Astrocyte (in vitro differentiated cells and primary cell): ENCODE measurements around the gene ZNF587. TPM values are rescaled to one million over a fixed set of nuclear protein-coding genes. Genes with fewer than 3 reads are reported as not detected.
"Not testable (repeated sequence)": the region's sequence is repeated elsewhere in the genome, so short reads cannot be mapped to it uniquely, and the experiment has no call there.

ENCODE experiments used
- DNase-seq: peaks from one replicate; pipeline ENCODE4 v3.0.0-alpha.2; 2010; ENCODE audit warnings: low read depth
- FAIRE-seq: peaks from 2 replicates; lab custom pipeline; 2011; peaks lifted over from hg19 to GRCh38; lab: Jason Lieb, UNC
- H2AFZ ChIP-seq: 2 replicates; pipeline ENCODE4 v1.6.0; 2012; ENCODE audit warnings: low read depth, low read length, inconsistent platforms
- H3K27ac ChIP-seq: 2 replicates; pipeline ENCODE4 v1.5.1; 2011; ENCODE audit warnings: low read depth, low read length, inconsistent platforms
- H3K27me3 ChIP-seq: 2 replicates; pipeline ENCODE4 v1.6.0; 2011; ENCODE audit warnings: low read length, inconsistent platforms; ENCODE audit not compliant: insufficient read depth
- H3K36me3 ChIP-seq: 2 replicates; pipeline ENCODE4 v1.5.1; 2011; ENCODE audit warnings: low read length, inconsistent platforms; ENCODE audit not compliant: insufficient read depth
- H3K4me1 ChIP-seq: 2 replicates; pipeline ENCODE4 v1.5.1; 2011; ENCODE audit warnings: low read length, inconsistent platforms; ENCODE audit not compliant: insufficient read depth
- H3K4me2 ChIP-seq: 2 replicates; pipeline ENCODE4 v1.6.0; 2012; ENCODE audit warnings: low read length, inconsistent platforms
- H3K4me3 ChIP-seq: 2 replicates; pipeline ENCODE4 v1.5.1; 2011; ENCODE audit warnings: low read depth, mild to moderate bottlenecking, low read length, inconsistent platforms; ENCODE audit not compliant: insufficient read depth
- H3K79me2 ChIP-seq: 2 replicates; pipeline ENCODE4 v1.6.0; 2012; ENCODE audit warnings: mild to moderate bottlenecking, low read length, inconsistent platforms; ENCODE audit not compliant: insufficient read depth
- H3K9ac ChIP-seq: 2 replicates; pipeline ENCODE4 v1.6.0; 2012; ENCODE audit warnings: mild to moderate bottlenecking, low read length, inconsistent platforms
- H3K9me3 ChIP-seq: 2 replicates; pipeline ENCODE4 v1.5.1; 2012; ENCODE audit warnings: low read depth, mild to moderate bottlenecking, low read length, inconsistent platforms; ENCODE audit not compliant: insufficient read depth
- H4K20me1 ChIP-seq: 2 replicates; pipeline ENCODE4 v1.6.0; 2012; ENCODE audit warnings: low read length, inconsistent platforms; ENCODE audit not compliant: insufficient read depth
- H3K27ac Mint-ChIP-seq: one replicate; pipeline ENCODE4 v1.8.0; 2021; ENCODE audit warnings: mild to moderate bottlenecking, mixed read lengths; ENCODE audit not compliant: unreplicated experiment
- H3K27me3 Mint-ChIP-seq: one replicate; pipeline ENCODE4 v1.8.0; 2021; ENCODE audit warnings: low read depth, mixed read lengths; ENCODE audit not compliant: unreplicated experiment
- H3K36me3 Mint-ChIP-seq: one replicate; pipeline ENCODE4 v1.8.0; 2021; ENCODE audit warnings: low read depth, mixed read lengths; ENCODE audit not compliant: unreplicated experiment
- H3K4me1 Mint-ChIP-seq: one replicate; pipeline ENCODE4 v1.8.0; 2021; ENCODE audit warnings: low read depth, mixed read lengths; ENCODE audit not compliant: unreplicated experiment
- H3K4me3 Mint-ChIP-seq: one replicate; pipeline ENCODE4 v1.8.0; 2021; ENCODE audit warnings: mild to moderate bottlenecking, moderate library complexity, mixed read lengths; ENCODE audit not compliant: unreplicated experiment
- H3K9me3 Mint-ChIP-seq: one replicate; pipeline ENCODE4 v1.8.0; 2021; ENCODE audit warnings: mild to moderate bottlenecking, mixed read lengths; ENCODE audit not compliant: unreplicated experiment
- CTCF ChIP-seq: IDR thresholded peaks from 2 replicates; pipeline ENCODE4 v1.5.1; 2011; ENCODE audit warnings: low read depth, mild to moderate bottlenecking, inconsistent platforms, low read length, moderate library complexity; ENCODE audit not compliant: insufficient read depth
- EZH2 ChIP-seq: IDR thresholded peaks from 2 replicates; pipeline ENCODE4 v1.6.1; 2012; ENCODE audit warnings: mild to moderate bottlenecking, low read length, inconsistent platforms; ENCODE audit not compliant: insufficient read depth
- total RNA-seq: library from RNA; stranded (reverse); gene quantifications from 2 replicates; pipeline ENCODE4 v1.2.1, GENCODE V29; 2021

Gene ZNF587
- total RNA-seq, 1 donor from 2014 or later: 37.4 TPM

- no peak overlapping the region for H3K4me2 ChIP-seq
- Mint-ChIP-seq H3K27me3 (no peaks in the 10 kb centered on the region), H3K4me1 (peaks cover 15% of the 10 kb centered on the region), H3K9me3 (no peaks in the 10 kb centered on the region), H3K4me3 (no peak overlapping the region), H3K27ac (no peak overlapping the region), H3K36me3 (peaks cover 19% of the 10 kb centered on the region)
- peaks cover 3% of the 10 kb centered on the region for H3K9me3 ChIP-seq
- FAIRE-seq (no peak), DNase-seq (no peak)
- TF ChIP-seq EZH2 (no peak), CTCF (no peak)
- no peak overlapping the region for H3K4me3 ChIP-seq
- H2AFZ ChIP-seq: no peak overlapping the region
- peaks cover 17% of the 10 kb centered on the region for H3K79me2 ChIP-seq
- peaks cover 12% of the 10 kb centered on the region for H3K36me3 ChIP-seq
- H3K4me1 ChIP-seq: peaks cover 3% of the 10 kb centered on the region
- H4K20me1 ChIP-seq: no peaks in the 10 kb centered on the region
- no peaks in the 10 kb centered on the region for H3K27me3 ChIP-seq
- H3K9ac ChIP-seq: no peak overlapping the region
- H3K27ac ChIP-seq: no peak overlapping the region
Measured at GRCh38 chr19:57812226-57812625, 37.4 kb upstream of the ZNF587 start.

GRCh38 chr19:57812975-57813820 is 36.5 kb upstream of the ZNF587 start:
- H3K27ac Mint-ChIP-seq: not testable (repeated sequence)
- H3K4me2 ChIP-seq: peak overlapping the region; percentile 87

GRCh38 chr19:57813919-57814504 is 35.6 kb upstream of the ZNF587 start:
- H3K27ac ChIP-seq: peak overlapping the region; percentile 64
- peak overlapping the region; percentile 87 for H3K4me2 ChIP-seq
- H2AFZ ChIP-seq: peak overlapping the region; percentile 76
- no peak for FAIRE-seq
- TF ChIP-seq EZH2 (no peak), CTCF (no peak)
- Mint-ChIP-seq H3K4me1 (peaks cover 15% of the 10 kb centered on the region), H3K4me3 (peak overlapping the region; percentile 97), H3K27me3 (no peaks in the 10 kb centered on the region), H3K27ac (peak overlapping the region; percentile 89), H3K9me3 (no peaks in the 10 kb centered on the region), H3K36me3 (peaks cover 8% of the 10 kb centered on the region)
- H3K9ac ChIP-seq: peak overlapping the region; percentile 89
- peak overlapping the region; percentile 85 for H3K4me3 ChIP-seq
- DNase-seq: no peak
- H3K79me2 ChIP-seq: peaks cover 17% of the 10 kb centered on the region
- peaks cover 3% of the 10 kb centered on the region for H3K4me1 ChIP-seq
- no peaks in the 10 kb centered on the region for H3K9me3 ChIP-seq
- H3K27me3 ChIP-seq: no peaks in the 10 kb centered on the region
- no peaks in the 10 kb centered on the region for H4K20me1 ChIP-seq
- H3K36me3 ChIP-seq: peaks cover 6% of the 10 kb centered on the region

More at GRCh38 chr19:57812975-57813820, 36.5 kb upstream of the ZNF587 start:
- not testable (repeated sequence) for H3K9me3 ChIP-seq, H3K9ac ChIP-seq, H3K4me1 ChIP-seq, H3K27me3 Mint-ChIP-seq, H3K27me3 ChIP-seq, H3K36me3 ChIP-seq, H4K20me1 ChIP-seq, DNase-seq, H3K27ac ChIP-seq, FAIRE-seq, H3K9me3 Mint-ChIP-seq, H3K4me3 ChIP-seq, H2AFZ ChIP-seq
- Mint-ChIP-seq H3K36me3 (peaks cover 12% of the 10 kb centered on the region), H3K4me1 (peaks cover 15% of the 10 kb centered on the region), H3K4me3 (peak overlapping the region; percentile 97)
- peaks cover 17% of the 10 kb centered on the region for H3K79me2 ChIP-seq
